ENCODE results near the gene SLC25A23. TPM values are rescaled to one million over a fixed set of nuclear protein-coding genes. Genes with fewer than 3 reads are reported as not detected.
A peak's percentile ranks its signal among the peaks of the same experiment; 100 is the strongest.

The SLC25A23 gene
- total RNA-seq, 1 donor from 2014 or later = 51.7 TPM

DNA sequence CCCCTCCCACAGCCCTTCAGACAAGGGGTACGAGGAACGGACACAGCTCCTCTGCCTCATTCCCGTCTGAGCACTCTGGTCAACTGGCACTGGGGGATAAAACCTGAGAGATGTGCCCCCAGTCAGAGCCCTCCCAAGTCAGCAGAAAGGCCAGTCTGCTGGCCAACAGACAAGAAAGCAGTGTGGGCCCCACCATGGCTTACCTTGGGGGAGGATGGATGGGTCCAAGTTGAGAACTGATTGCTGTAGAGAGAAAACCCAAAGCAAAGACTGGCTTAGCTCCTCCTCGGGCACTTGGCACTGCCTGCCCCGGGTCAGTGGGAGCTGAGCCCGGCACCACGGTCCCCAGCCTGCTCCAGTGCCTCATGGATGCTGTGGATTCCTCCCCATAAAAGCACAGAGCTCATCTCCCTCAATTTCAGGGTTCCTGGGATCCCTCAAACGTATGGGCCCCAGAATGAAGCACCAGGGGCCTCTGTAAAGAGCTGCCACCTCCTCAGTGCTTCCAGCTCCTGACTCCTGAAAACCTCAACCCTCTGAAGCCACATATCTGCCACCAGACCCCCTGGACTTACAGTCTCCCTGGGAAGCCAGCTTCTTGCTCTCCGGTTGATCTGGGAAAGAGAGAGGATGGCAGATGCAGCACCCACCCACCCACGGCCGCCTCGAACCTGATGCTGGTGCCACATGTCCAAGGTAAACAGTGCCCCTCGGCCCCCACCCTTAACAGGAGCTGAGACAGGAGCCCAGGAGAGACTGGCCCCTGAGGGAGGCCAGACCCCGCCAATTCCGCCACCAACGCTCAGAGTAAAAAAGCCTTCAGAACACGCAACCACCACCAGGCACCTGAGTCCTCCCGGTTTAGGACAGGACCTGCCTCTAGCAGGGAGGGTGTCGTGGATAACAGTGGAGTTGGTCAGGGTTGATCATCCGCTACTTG lies 38.2 kb downstream of the SLC25A23 start:
- H3K4me3 Mint-ChIP-seq (ENCODE audit: unreplicated experiment) = no peak overlapping the region
- H3K27ac Mint-ChIP-seq (ENCODE audit: unreplicated experiment) = peak overlapping the region; percentile 36
- H3K27me3 Mint-ChIP-seq (ENCODE audit: low read depth) = no peaks in the 10 kb centered on the region
- TF ChIP-seq, protein P1, sequence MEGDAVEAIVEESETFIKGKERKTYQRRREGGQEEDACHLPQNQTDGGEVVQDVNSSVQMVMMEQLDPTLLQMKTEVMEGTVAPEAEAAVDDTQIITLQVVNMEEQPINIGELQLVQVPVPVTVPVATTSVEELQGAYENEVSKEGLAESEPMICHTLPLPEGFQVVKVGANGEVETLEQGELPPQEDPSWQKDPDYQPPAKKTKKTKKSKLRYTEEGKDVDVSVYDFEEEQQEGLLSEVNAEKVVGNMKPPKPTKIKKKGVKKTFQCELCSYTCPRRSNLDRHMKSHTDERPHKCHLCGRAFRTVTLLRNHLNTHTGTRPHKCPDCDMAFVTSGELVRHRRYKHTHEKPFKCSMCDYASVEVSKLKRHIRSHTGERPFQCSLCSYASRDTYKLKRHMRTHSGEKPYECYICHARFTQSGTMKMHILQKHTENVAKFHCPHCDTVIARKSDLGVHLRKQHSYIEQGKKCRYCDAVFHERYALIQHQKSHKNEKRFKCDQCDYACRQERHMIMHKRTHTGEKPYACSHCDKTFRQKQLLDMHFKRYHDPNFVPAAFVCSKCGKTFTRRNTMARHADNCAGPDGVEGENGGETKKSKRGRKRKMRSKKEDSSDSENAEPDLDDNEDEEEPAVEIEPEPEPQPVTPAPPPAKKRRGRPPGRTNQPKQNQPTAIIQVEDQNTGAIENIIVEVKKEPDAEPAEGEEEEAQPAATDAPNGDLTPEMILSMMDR (IDR thresholded peaks at IDR 0.05) = no peak
- H3K36me3 Mint-ChIP-seq (ENCODE audit: low read depth) = peaks cover 9% of the 10 kb centered on the region
- peaks cover 28% of the 10 kb centered on the region for H3K4me1 Mint-ChIP-seq (ENCODE audit: low read depth)
- H3K9me3 Mint-ChIP-seq (ENCODE audit: low read depth) = no peaks in the 10 kb centered on the region
- DNase-seq (ENCODE audit: low spot score) = no peak

DNA sequence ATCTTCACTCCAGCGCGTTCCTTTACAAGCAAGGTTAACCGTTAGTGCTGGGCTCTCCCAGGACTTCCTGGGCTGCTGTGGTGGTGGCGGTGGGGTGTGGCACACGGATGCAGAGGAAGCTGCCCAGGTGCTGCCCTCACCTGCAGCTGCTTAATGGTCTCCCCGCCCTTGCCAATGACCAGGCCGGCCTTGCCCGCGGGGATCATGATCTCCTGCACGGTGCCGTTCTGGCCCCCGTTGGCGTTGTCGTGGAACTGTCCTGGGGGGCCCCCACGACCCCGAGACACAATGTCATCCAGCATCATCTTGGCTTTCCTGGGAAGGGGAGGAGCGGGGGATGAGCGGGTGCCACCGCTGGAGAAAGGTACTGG lies 41.0 kb downstream of the SLC25A23 start:
- Mint-ChIP-seq H3K36me3 (ENCODE audit: low read depth) (peaks cover 16% of the 10 kb centered on the region), H3K4me3 (ENCODE audit: unreplicated experiment) (no peak overlapping the region), H3K4me1 (ENCODE audit: low read depth) (peaks cover 20% of the 10 kb centered on the region), H3K27ac (ENCODE audit: unreplicated experiment) (no peak overlapping the region), H3K9me3 (ENCODE audit: low read depth) (no peaks in the 10 kb centered on the region), H3K27me3 (ENCODE audit: low read depth) (no peaks in the 10 kb centered on the region)
- TF ChIP-seq, protein P1 (IDR thresholded peaks at IDR 0.05) = no peak
- DNase-seq (ENCODE audit: low spot score) = no peak

DNA sequence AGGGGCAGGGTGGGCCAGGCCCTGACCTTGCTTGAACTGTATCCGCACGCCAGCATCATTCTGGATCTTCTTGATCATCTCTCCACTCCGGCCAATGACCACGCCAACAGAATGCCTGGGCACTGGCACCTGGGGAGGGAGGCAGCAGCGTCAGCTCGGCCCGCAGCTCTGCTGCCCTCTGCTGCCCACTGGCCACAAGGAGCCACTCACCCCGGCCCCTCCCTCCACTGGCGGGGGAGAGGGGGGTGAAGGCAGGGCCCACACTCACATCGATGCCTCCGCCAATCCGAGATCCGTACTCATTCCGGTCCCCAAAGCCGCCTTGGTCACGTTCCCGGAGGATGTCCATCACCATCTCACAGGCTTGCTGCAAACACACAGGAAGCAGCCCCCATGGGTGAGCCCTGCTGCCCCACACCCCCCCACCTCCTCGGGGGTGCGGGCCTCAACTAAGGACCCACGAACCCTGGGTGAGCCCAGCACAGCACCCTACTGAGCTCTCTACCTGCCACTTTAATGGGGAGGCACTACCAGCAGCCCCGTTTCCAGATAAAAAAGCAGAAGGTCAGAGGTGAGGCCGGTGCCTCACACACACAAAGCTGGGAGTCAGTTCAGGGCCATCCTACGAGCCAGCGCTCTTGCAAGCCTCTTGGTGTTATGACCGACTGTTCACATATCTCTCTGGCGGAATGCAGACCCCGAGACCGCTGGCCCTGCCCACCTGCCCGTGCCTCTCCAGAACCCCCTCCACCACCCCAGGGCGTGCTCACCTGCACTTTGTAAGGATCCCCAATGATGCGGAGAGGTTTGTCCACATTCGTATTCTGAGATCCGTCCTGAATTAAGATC lies 41.7 kb downstream of the SLC25A23 start:
- TF ChIP-seq, protein P1 (IDR thresholded peaks at IDR 0.05) = peak; percentile 72
- H3K9me3 Mint-ChIP-seq (ENCODE audit: low read depth) = no peaks in the 10 kb centered on the region
- no peaks in the 10 kb centered on the region for H3K27me3 Mint-ChIP-seq (ENCODE audit: low read depth)
- H3K36me3 Mint-ChIP-seq (ENCODE audit: low read depth) = peaks cover 16% of the 10 kb centered on the region
- H3K27ac Mint-ChIP-seq (ENCODE audit: unreplicated experiment) = no peak overlapping the region
- DNase-seq (ENCODE audit: low spot score) = no peak
- peaks cover 14% of the 10 kb centered on the region for H3K4me1 Mint-ChIP-seq (ENCODE audit: low read depth)
- no peak overlapping the region for H3K4me3 Mint-ChIP-seq (ENCODE audit: unreplicated experiment)

DNA sequence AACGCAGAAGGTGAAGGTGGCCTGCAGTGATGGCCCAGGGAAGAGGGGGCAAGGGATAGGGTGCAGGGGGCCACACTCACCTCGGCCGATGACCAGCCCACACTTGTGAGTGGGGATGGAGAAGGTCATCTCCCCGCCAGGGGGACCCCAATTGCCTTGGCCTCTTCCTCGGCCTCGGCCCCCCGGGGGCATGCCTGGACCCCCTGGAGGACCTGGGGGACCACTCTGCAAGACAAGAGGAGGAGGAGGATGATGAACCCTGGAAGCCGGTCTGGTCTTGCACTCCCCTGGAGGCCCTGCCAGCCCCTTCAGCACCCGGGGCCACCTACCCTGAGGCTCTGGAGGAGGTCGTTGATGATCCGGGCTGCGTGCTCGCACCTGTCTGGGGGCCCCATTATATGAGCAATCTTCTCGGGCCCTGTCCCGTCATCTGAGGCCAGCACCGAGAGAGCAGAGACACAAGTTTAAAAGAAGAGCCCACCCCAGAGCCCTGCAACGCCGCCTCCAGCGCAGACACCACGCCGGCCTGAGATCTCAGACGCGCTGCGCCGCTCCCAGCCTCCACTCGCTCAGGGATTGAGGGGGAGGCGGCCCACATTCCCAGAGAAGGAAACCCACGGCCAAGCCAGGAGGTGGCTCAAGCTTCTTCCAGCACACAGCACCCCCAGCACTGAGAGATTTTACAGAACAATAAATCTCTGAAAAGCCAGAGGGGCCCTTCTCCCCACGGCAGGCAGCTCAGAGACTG lies 42.8 kb downstream of the SLC25A23 start:
- H3K4me3 Mint-ChIP-seq (ENCODE audit: unreplicated experiment) = no peak overlapping the region
- H3K36me3 Mint-ChIP-seq (ENCODE audit: low read depth) = peaks cover 13% of the 10 kb centered on the region
- no peaks in the 10 kb centered on the region for H3K27me3 Mint-ChIP-seq (ENCODE audit: low read depth)
- H3K4me1 Mint-ChIP-seq (ENCODE audit: low read depth) = peaks cover 5% of the 10 kb centered on the region
- H3K9me3 Mint-ChIP-seq (ENCODE audit: low read depth) = no peaks in the 10 kb centered on the region
- DNase-seq (ENCODE audit: low spot score) = no peak
- H3K27ac Mint-ChIP-seq (ENCODE audit: unreplicated experiment) = no peak overlapping the region
- TF ChIP-seq, protein P1 (IDR thresholded peaks at IDR 0.05) = no peak

Measured in chondrocyte (in vitro differentiated cells).